ENCODE data around the gene ELOVL5. TPM values are rescaled to one million over a fixed set of nuclear protein-coding genes. Genes with fewer than 3 reads are reported as not detected.

ELOVL5 gene
- total RNA-seq, 6 experiments from 2014 or later = 82.0 to 104 (median 89.1) TPM

- H3K36me3 Mint-ChIP-seq (ENCODE audit: low read depth) = no peaks in the 10 kb centered on the region
- no peak for DNase-seq
- TF ChIP-seq, protein P1, sequence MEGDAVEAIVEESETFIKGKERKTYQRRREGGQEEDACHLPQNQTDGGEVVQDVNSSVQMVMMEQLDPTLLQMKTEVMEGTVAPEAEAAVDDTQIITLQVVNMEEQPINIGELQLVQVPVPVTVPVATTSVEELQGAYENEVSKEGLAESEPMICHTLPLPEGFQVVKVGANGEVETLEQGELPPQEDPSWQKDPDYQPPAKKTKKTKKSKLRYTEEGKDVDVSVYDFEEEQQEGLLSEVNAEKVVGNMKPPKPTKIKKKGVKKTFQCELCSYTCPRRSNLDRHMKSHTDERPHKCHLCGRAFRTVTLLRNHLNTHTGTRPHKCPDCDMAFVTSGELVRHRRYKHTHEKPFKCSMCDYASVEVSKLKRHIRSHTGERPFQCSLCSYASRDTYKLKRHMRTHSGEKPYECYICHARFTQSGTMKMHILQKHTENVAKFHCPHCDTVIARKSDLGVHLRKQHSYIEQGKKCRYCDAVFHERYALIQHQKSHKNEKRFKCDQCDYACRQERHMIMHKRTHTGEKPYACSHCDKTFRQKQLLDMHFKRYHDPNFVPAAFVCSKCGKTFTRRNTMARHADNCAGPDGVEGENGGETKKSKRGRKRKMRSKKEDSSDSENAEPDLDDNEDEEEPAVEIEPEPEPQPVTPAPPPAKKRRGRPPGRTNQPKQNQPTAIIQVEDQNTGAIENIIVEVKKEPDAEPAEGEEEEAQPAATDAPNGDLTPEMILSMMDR (IDR thresholded peaks at IDR 0.05) = no peak
- no peak overlapping the region for H3K27ac Mint-ChIP-seq
- no peaks in the 10 kb centered on the region for H3K9me3 Mint-ChIP-seq
- H3K27me3 Mint-ChIP-seq (ENCODE audit: insufficient read depth) = peaks cover 27% of the 10 kb centered on the region
- no peak overlapping the region for H3K4me3 Mint-ChIP-seq
- H3K4me1 Mint-ChIP-seq (ENCODE audit: low read depth) = no peaks in the 10 kb centered on the region
Measured at GRCh38 chr6:53241938-53242337, 106.8 kb downstream of the ELOVL5 start.

DNA sequence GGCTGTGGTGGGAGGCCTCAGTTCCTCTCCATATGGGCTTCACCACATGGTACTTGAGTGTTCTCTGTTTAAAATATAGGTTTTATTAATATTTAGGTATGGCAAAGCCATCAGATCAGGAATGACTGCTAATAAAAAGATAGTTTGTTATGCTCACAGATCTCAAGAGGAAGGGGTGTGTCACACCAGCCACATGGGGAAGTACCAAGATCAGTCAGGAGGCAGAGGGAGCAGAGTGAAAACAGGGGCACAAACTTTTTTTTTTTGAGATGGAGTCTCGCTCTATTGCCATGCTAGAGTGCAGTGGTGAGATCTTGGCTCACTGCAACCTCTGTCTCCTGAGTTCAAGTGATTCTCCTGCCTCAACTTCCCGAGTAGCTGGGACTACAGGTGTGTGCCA is 108.0 kb downstream of the ELOVL5 start:
- Mint-ChIP-seq H3K4me3 (no peak overlapping the region), H3K36me3 (ENCODE audit: low read depth) (no peaks in the 10 kb centered on the region), H3K27me3 (ENCODE audit: insufficient read depth) (peaks cover 23% of the 10 kb centered on the region), H3K9me3 (no peaks in the 10 kb centered on the region), H3K4me1 (ENCODE audit: low read depth) (no peaks in the 10 kb centered on the region), H3K27ac (no peak overlapping the region)
- DNase-seq = no peak
- TF ChIP-seq, protein P1 (IDR thresholded peaks at IDR 0.05) = no peak

DNA sequence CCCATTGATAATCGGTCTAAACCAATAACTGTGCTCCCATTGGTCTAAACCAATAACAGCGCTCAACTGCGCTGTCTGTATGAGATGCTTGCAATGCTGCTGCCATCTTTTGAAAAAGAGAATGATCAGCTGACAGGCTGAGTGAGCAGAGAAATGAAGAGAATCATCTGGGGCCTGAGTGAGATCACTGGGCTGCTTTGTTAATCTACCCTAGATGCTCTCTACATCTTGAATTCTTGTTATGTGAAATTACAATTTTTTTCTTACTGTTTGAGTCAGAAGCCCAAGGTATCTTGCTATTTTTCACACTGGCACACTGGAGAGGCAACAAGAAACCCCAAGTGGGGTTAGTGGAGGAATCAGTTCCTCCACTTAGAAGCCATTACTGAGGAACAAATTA is 108.6 kb downstream of the ELOVL5 start:
- no peak overlapping the region for H3K4me3 Mint-ChIP-seq
- TF ChIP-seq, protein P1 (IDR thresholded peaks at IDR 0.05) = no peak
- no peaks in the 10 kb centered on the region for H3K4me1 Mint-ChIP-seq (ENCODE audit: low read depth)
- H3K27me3 Mint-ChIP-seq (ENCODE audit: insufficient read depth) = peaks cover 28% of the 10 kb centered on the region
- H3K36me3 Mint-ChIP-seq (ENCODE audit: low read depth) = no peaks in the 10 kb centered on the region
- H3K27ac Mint-ChIP-seq = no peak overlapping the region
- no peaks in the 10 kb centered on the region for H3K9me3 Mint-ChIP-seq
- no peak for DNase-seq

DNA sequence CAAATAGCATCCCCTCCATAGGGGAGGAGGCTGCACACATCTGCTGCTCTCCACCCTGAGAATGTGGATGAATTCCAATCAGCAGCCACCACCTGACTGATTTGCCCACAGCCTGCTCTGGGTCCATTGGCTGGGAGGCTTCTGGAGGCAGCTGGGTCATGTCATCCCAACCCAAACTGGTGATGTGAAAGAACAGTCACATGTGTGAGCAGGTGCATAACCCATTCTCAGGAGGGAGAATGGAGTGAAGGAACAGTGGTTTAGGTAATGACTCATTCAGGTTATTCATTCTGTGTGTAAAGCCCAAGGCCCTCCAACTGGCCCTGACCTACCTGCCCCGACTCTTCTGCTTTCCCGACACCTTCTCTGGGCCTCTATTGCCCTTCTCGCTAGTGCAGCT is 109.2 kb downstream of the ELOVL5 start:
- no peak for DNase-seq
- no peaks in the 10 kb centered on the region for H3K4me1 Mint-ChIP-seq (ENCODE audit: low read depth)
- peaks cover 30% of the 10 kb centered on the region for H3K27me3 Mint-ChIP-seq (ENCODE audit: insufficient read depth)
- H3K4me3 Mint-ChIP-seq = no peak overlapping the region
- TF ChIP-seq, protein P1 (IDR thresholded peaks at IDR 0.05) = no peak
- H3K36me3 Mint-ChIP-seq (ENCODE audit: low read depth) = no peaks in the 10 kb centered on the region
- H3K27ac Mint-ChIP-seq = no peak overlapping the region
- H3K9me3 Mint-ChIP-seq = no peaks in the 10 kb centered on the region

DNA sequence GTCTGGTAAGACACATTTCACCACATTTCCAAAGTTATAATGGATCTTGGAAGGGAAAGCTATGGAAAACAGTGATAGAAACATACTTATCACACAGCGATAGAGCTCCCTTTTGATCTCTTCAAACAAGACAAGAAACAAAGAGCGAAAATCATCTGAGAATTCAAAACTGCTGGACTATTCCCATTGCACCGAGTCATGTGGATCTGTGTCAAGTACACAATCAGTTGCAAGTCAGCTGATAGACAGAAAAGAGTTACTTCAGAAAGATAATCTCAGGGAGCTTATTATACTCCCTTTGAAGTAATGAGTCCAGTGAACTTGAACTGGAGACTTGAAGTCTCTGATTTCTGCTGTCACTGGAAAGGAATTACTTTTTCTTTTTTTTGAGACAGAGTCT is 110.4 kb downstream of the ELOVL5 start:
- Mint-ChIP-seq H3K9me3 (no peaks in the 10 kb centered on the region), H3K4me3 (no peak overlapping the region), H3K27ac (no peak overlapping the region), H3K27me3 (ENCODE audit: insufficient read depth) (peaks cover 25% of the 10 kb centered on the region), H3K36me3 (ENCODE audit: low read depth) (no peaks in the 10 kb centered on the region), H3K4me1 (ENCODE audit: low read depth) (no peaks in the 10 kb centered on the region)
- DNase-seq = no peak
- TF ChIP-seq, protein P1 (IDR thresholded peaks at IDR 0.05) = no peak

- Mint-ChIP-seq H3K9me3 (no peaks in the 10 kb centered on the region), H3K4me1 (ENCODE audit: low read depth) (no peaks in the 10 kb centered on the region), H3K36me3 (ENCODE audit: low read depth) (no peaks in the 10 kb centered on the region), H3K27ac (no peak overlapping the region), H3K4me3 (no peak overlapping the region; the same call in 1 of the 2 replicates), H3K27me3 (ENCODE audit: insufficient read depth) (peaks cover 35% of the 10 kb centered on the region)
- DNase-seq = no peak
- TF ChIP-seq, protein P1 (IDR thresholded peaks at IDR 0.05) = no peak
Measured at GRCh38 chr6:53236241-53236640, 112.5 kb downstream of the ELOVL5 start.

Measured in HFFc6 (cell line).